Muscle of back (tissue), 11 donors: ENCODE data around the gene EEF2K. TPM values are rescaled to one million over a fixed set of nuclear protein-coding genes. Genes with fewer than 3 reads are reported as not detected.

ENCODE experiments used
- DNase-seq, 3 donors: peaks; one replicate each; pipeline versions ENCODE4 v3.0.0 to v3.0.0-alpha.2; 2013
- polyA plus RNA-seq, 10 donors: library from polyadenylated mRNA; unstranded; fragments of 120-200 nt; gene quantifications; one replicate each; pipeline ENCODE4 v1.2.1, GENCODE V29; 2013; ENCODE audit not compliant: insufficient read length in 10 of 10

EEF2K gene
- polyA plus RNA-seq, 10 donors, result 28.9 to 60.6 (median 45.6) TPM

GRCh38 chr16:22327446-22327775, 121.3 kb downstream of the EEF2K start:
- no peak for DNase-seq

GRCh38 chr16:22328081-22328725, 122.1 kb downstream of the EEF2K start:
- no peak for DNase-seq

- DNase-seq, result no peak
These were observed 123.2 kb downstream of the EEF2K start for GRCh38 chr16:22329199-22329695.

- no peak for DNase-seq
These were observed 124.2 kb downstream of the EEF2K start for GRCh38 chr16:22330326-22330725.

GRCh38 chr16:22333457-22333994, 127.4 kb downstream of the EEF2K start:
- DNase-seq, result no peak

GRCh38 chr16:22335668-22336246, 129.7 kb downstream of the EEF2K start:
- DNase-seq, result no peak

- DNase-seq, result no peak
These were observed 130.5 kb downstream of the EEF2K start for GRCh38 chr16:22336581-22336980.

- no peak for DNase-seq
These were observed 131.0 kb downstream of the EEF2K start for GRCh38 chr16:22337045-22337444.

GRCh38 chr16:22337849-22338635, 132.0 kb downstream of the EEF2K start:
- DNase-seq, result no peak

Other genes starting within 250 kb of the EEF2K start
- under 1 TPM; 0.11 to 0.65 (median 0.26) TPM for gene PDZD9, start 205.2 kb upstream of the EEF2K start, polyA plus RNA-seq
- 10 to 100 TPM; 11.3 to 20.5 (median 14.0) TPM for gene MOSMO, start 198.2 kb upstream of the EEF2K start, polyA plus RNA-seq
- gene VWA3A, start 113.7 kb upstream of the EEF2K start, polyA plus RNA-seq, result under 1 TPM in 9 of 10 donors, not detected in 1; 0.04 to 0.59 (median 0.19) TPM
- gene SDR42E2, start 43.8 kb upstream of the EEF2K start, polyA plus RNA-seq, result under 1 TPM in 5 of 10 donors, not detected in 5; 0.05 to 0.13 (median 0.05) TPM
- 10 to 100 TPM; 27.7 to 48.3 (median 39.2) TPM for gene POLR3E, start 91.1 kb downstream of the EEF2K start, polyA plus RNA-seq
- 10 to 100 TPM; 13.0 to 28.5 (median 19.2) TPM for gene CDR2, start 168.3 kb downstream of the EEF2K start, polyA plus RNA-seq